ENCODE data around the gene WNT3A. TPM values are rescaled to one million over a fixed set of nuclear protein-coding genes. Genes with fewer than 3 reads are reported as not detected.

WNT3A gene
- total and polyA plus RNA-seq, 9 of the 15 experiments (the other 6 are each of a cell fraction or from before 2014, with no cell fraction given) = not detected

- TF ChIP-seq MGA (IDR thresholded peaks at IDR 0.05) = 0 out of 2 replicates have a peak, but pooled peaks have one; percentile 28
These were observed 33.9 kb upstream of the WNT3A start (continued) for GRCh38 chr1:227972843-227973374.
